ACC112 (cell line): ENCODE measurements around the gene DECR2.
A peak's percentile ranks its signal among the peaks of the same experiment; 100 is the strongest.
"Not testable (repeated sequence)": the region's sequence is repeated elsewhere in the genome, so short reads cannot be mapped to it uniquely, and the experiment has no call there.

Experiments
- H2AFZ ChIP-seq: fragments of 200-600 bp; sonication (generic); one replicate; pipeline ENCODE4 v1.6.0; 2017; ENCODE audit warnings: antibody characterized with exemption, low read length; ENCODE audit not compliant: unreplicated experiment
- H3K27ac ChIP-seq: fragments of 200-600 bp; sonication (generic); 2 replicates; pipeline ENCODE4 v1.5.1; 2014; ENCODE audit warnings: low read depth, mild to moderate bottlenecking, antibody characterized with exemption, low read length, moderate library complexity
- H3K27me3 ChIP-seq: fragments of 200-600 bp; sonication (generic); 2 replicates; pipeline ENCODE4 v1.6.1; 2014; ENCODE audit warnings: mild to moderate bottlenecking, antibody characterized with exemption, low read length, moderate library complexity, mixed read lengths; ENCODE audit not compliant: insufficient read depth
- H3K36me3 ChIP-seq: fragments of 200-600 bp; sonication (generic); 2 replicates; pipeline ENCODE4 v1.6.1; 2016; ENCODE audit warnings: mild to moderate bottlenecking, antibody characterized with exemption, low read length, moderate library complexity, mixed read lengths; ENCODE audit not compliant: insufficient read depth
- H3K4me1 ChIP-seq: fragments of 200-600 bp; sonication (generic); one replicate; pipeline ENCODE4 v1.6.1; 2016; ENCODE audit warnings: low read length, mixed read lengths; ENCODE audit not compliant: insufficient read depth, unreplicated experiment, control insufficient read depth
- H3K4me3 ChIP-seq: fragments of 200-600 bp; sonication (generic); 2 replicates; pipeline ENCODE4 v1.5.1; 2014; ENCODE audit warnings: mild to moderate bottlenecking, low read depth, low read length
- H3K79me2 ChIP-seq: fragments of 200-600 bp; sonication (generic); one replicate; pipeline ENCODE4 v1.6.0; 2016; ENCODE audit warnings: low read length; ENCODE audit not compliant: control insufficient read depth, unreplicated experiment, insufficient read depth

DECR2 gene

GRCh38 chr16:374616-374926 lies 27.1 kb upstream of the DECR2 start:
- no peak overlapping the region for H3K4me3 ChIP-seq
- H3K36me3 ChIP-seq = no peaks in the 10 kb centered on the region; the same call in 1 of the 2 replicates
- H3K79me2 ChIP-seq = peaks cover under 1% of the 10 kb centered on the region

GRCh38 chr16:375212-375611 lies 26.5 kb upstream of the DECR2 start:
- Histone ChIP-seq H3K4me1 (peaks cover 3% of the 10 kb centered on the region), H2AFZ (no peak overlapping the region), H3K27ac (no peak overlapping the region), H3K4me3 (no peak overlapping the region), H3K79me2 (peaks cover 7% of the 10 kb centered on the region), H3K27me3 (no peaks in the 10 kb centered on the region), H3K36me3 (no peaks in the 10 kb centered on the region; the same call in 1 of the 2 replicates)

More at GRCh38 chr16:374616-374926, 27.1 kb upstream of the DECR2 start:
- Histone ChIP-seq H3K4me1 (peaks cover 3% of the 10 kb centered on the region), H3K27me3 (no peaks in the 10 kb centered on the region), H2AFZ (no peak overlapping the region), H3K27ac (no peak overlapping the region)

- Histone ChIP-seq H3K4me1 (no peaks in the 10 kb centered on the region), H3K27ac (no peak overlapping the region), H3K36me3 (no peaks in the 10 kb centered on the region; the same call in 1 of the 2 replicates), H3K27me3 (no peaks in the 10 kb centered on the region), H3K4me3 (no peak overlapping the region), H3K79me2 (peaks cover 12% of the 10 kb centered on the region), H2AFZ (no peak overlapping the region)
These were observed 25.5 kb upstream of the DECR2 start for GRCh38 chr16:375927-376816.

- Histone ChIP-seq H3K4me3 (no peak overlapping the region), H3K36me3 (no peaks in the 10 kb centered on the region; the same call in 1 of the 2 replicates), H2AFZ (no peak overlapping the region), H3K79me2 (peaks cover 16% of the 10 kb centered on the region), H3K27ac (no peak overlapping the region), H3K27me3 (no peaks in the 10 kb centered on the region), H3K4me1 (no peaks in the 10 kb centered on the region)
These were observed 24.8 kb upstream of the DECR2 start for GRCh38 chr16:376817-377418.

- no peak overlapping the region for H3K27ac ChIP-seq
- no peaks in the 10 kb centered on the region for H3K27me3 ChIP-seq
- H3K79me2 ChIP-seq = peaks cover 16% of the 10 kb centered on the region
- H3K4me3 ChIP-seq = no peak overlapping the region
- H3K4me1 ChIP-seq = no peaks in the 10 kb centered on the region
- no peak overlapping the region for H2AFZ ChIP-seq
- H3K36me3 ChIP-seq = no peaks in the 10 kb centered on the region
These were observed 24.2 kb upstream of the DECR2 start for GRCh38 chr16:377419-377951.

- peaks cover 16% of the 10 kb centered on the region for H3K79me2 ChIP-seq
- H2AFZ ChIP-seq, H3K36me3 ChIP-seq, H3K27me3 ChIP-seq, H3K4me3 ChIP-seq, H3K4me1 ChIP-seq, H3K27ac ChIP-seq: not testable (repeated sequence)
These were observed 23.4 kb upstream of the DECR2 start for GRCh38 chr16:378113-378820.

- H3K36me3 ChIP-seq = no peaks in the 10 kb centered on the region
- H3K27me3 ChIP-seq = no peaks in the 10 kb centered on the region
- no peak overlapping the region for H3K4me3 ChIP-seq
- H3K27ac ChIP-seq = no peak overlapping the region
- H2AFZ ChIP-seq = no peak overlapping the region
- no peaks in the 10 kb centered on the region for H3K4me1 ChIP-seq
- peaks cover 16% of the 10 kb centered on the region for H3K79me2 ChIP-seq
These were observed 22.9 kb upstream of the DECR2 start for GRCh38 chr16:378821-379182.

- Histone ChIP-seq H3K79me2 (peaks cover 16% of the 10 kb centered on the region), H3K27ac (no peak overlapping the region), H3K4me3 (no peak overlapping the region), H2AFZ (no peak overlapping the region), H3K36me3 (no peaks in the 10 kb centered on the region), H3K27me3 (no peaks in the 10 kb centered on the region), H3K4me1 (no peaks in the 10 kb centered on the region)
These were observed 22.3 kb upstream of the DECR2 start for GRCh38 chr16:379183-379960.

GRCh38 chr16:379961-380761 lies 21.5 kb upstream of the DECR2 start:
- peaks cover 16% of the 10 kb centered on the region for H3K79me2 ChIP-seq
- no peaks in the 10 kb centered on the region for H3K27me3 ChIP-seq
- no peak overlapping the region for H2AFZ ChIP-seq
- H3K36me3 ChIP-seq = no peaks in the 10 kb centered on the region
- no peak overlapping the region for H3K27ac ChIP-seq
- H3K4me1 ChIP-seq = no peaks in the 10 kb centered on the region
- peak overlapping the region; percentile 92 for H3K4me3 ChIP-seq

GRCh38 chr16:380762-381011 lies 21.0 kb upstream of the DECR2 start:
- Histone ChIP-seq H3K4me1 (no peaks in the 10 kb centered on the region), H3K4me3 (peak overlapping the region; percentile 92), H3K36me3 (no peaks in the 10 kb centered on the region), H2AFZ (peak overlapping the region; percentile 3), H3K27ac (no peak overlapping the region), H3K79me2 (peaks cover 16% of the 10 kb centered on the region), H3K27me3 (no peaks in the 10 kb centered on the region)
